ENCODE measurements around the gene UBE3C. TPM values are rescaled to one million over a fixed set of nuclear protein-coding genes. Genes with fewer than 3 reads are reported as not detected.
A peak's percentile ranks its signal among the peaks of the same experiment; 100 is the strongest.

The UBE3C gene
- total RNA-seq, 4 donors from 2014 or later, result 55.5 to 76.1 (median 60.4) TPM

- 39 to 48% methylated on average over 14 to 15 of the region's 39 CpGs for WGBS, 2 donors
- intact Hi-C loops (cut with DNase I; ENCODE audit: low total_unique reads), result loop anchor here (10.0 kb wide), 1 partner anchor 335 kb away; the partner anchor contains the start of gene NOM1
- no peak for DNase-seq (ENCODE audit: low spot score in 2 of 2)
- H3K4me3 ChIP-seq (ENCODE audit: low read depth, poor library complexity, severe bottlenecking), result peak overlapping the region; percentile 22
- no peak for TF ChIP-seq POLR2A (IDR thresholded peaks at IDR 0.05)
- no peak for TF ChIP-seq CTCF (IDR thresholded peaks at IDR 0.05)
These were observed 141.1 kb downstream of the UBE3C start for GRCh38 chr7:157279741-157280215.

DNA sequence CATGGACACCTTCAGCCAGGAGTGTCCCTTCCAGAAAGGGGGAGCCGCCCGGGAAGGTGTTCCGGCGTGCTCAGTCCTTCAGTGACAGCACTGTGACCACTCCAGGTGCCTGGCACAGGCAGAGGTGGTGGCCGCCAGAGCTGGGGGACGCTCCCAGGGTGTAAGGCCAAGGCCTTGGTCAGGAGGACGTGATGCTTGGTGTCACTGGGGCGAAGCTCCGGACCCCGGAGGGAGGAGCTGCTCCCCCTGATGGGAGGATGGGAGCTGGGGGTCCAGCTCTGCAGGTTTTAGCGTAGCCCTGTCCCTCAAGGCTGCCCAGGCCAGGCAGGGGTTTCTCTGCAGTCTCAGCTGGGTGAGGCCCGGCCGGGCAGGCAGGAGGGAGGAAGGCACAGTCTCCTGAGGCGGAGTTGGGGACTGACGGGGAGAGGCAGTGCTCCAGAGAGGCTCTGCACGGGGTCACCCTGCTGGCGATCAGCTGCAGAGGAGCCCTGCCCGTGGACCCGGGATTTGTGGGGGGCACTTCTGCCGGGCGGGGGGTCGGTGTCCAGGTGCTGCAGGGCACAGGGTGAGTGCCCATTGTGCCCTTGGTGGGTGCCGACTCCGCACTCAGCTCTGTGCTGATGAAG, 141.6 kb downstream of the UBE3C start:
- WGBS, 2 donors, result 89 to 90% methylated on average over 15 to 21 of the region's 24 CpGs
- TF ChIP-seq POLR2A (IDR thresholded peaks at IDR 0.05) (no peak), CTCF (IDR thresholded peaks at IDR 0.05) (no peak)
- no peak overlapping the region for H3K4me3 ChIP-seq (ENCODE audit: low read depth, poor library complexity, severe bottlenecking)
- DNase-seq (ENCODE audit: low spot score in 2 of 2), result no peak
- intact Hi-C loops (cut with DNase I; ENCODE audit: low total_unique reads), result no loop called here

- no peak for DNase-seq (ENCODE audit: low spot score in 2 of 2)
- TF ChIP-seq POLR2A (IDR thresholded peaks at IDR 0.05) (no peak), CTCF (IDR thresholded peaks at IDR 0.05) (no peak)
- intact Hi-C loops (cut with DNase I; ENCODE audit: low total_unique reads), result no loop called here
- 58 to 69% methylated on average over 22 to 24 of the region's 24 CpGs for WGBS, 2 donors
- H3K4me3 ChIP-seq (ENCODE audit: low read depth, poor library complexity, severe bottlenecking), result no peak overlapping the region
These were observed 142.7 kb downstream of the UBE3C start for GRCh38 chr7:157281221-157281998.

GRCh38 chr7:157282141-157282801, 143.5 kb downstream of the UBE3C start:
- WGBS, 2 donors, result 46 to 49% methylated on average over 23 to 24 of the region's 25 CpGs
- no peak overlapping the region for H3K4me3 ChIP-seq (ENCODE audit: low read depth, poor library complexity, severe bottlenecking)
- no peak for TF ChIP-seq CTCF (IDR thresholded peaks at IDR 0.05)
- no peak for DNase-seq (ENCODE audit: low spot score in 2 of 2)
- intact Hi-C loops (cut with DNase I; ENCODE audit: low total_unique reads), result no loop called here

- no peak for DNase-seq (ENCODE audit: low spot score in 2 of 2)
- intact Hi-C loops (cut with DNase I; ENCODE audit: low total_unique reads), result no loop called here
- 93% methylated on average over 17 of the region's 17 CpGs for WGBS, 2 donors
- no peak overlapping the region for H3K4me3 ChIP-seq (ENCODE audit: low read depth, poor library complexity, severe bottlenecking)
- TF ChIP-seq POLR2A (IDR thresholded peaks at IDR 0.05), result no peak
- no peak for TF ChIP-seq CTCF (IDR thresholded peaks at IDR 0.05)
These were observed 145.7 kb downstream of the UBE3C start for GRCh38 chr7:157284229-157285014.

Data from lower leg skin (tissue), 4 donors.